Left ventricle myocardium superior (tissue), 1 donor: ENCODE data around the gene CD40. TPM values are rescaled to one million over a fixed set of nuclear protein-coding genes. Genes with fewer than 3 reads are reported as not detected.

Source experiments
- ATAC-seq: fragments of 200-7000 bp; cut with Tn5 transposase; one replicate; pipeline ENCODE4 v1.9.1; 2020; ENCODE audit warnings: mild to moderate bottlenecking, moderate library complexity
- DNase-seq: peaks from one replicate; pipeline ENCODE4 v3.0.0-alpha.2; 2020
- intact Hi-C: fragments of 100-400 bp; cut with micrococcal nuclease; formaldehyde crosslinking; loops from one replicate; pipeline ENCODE4 v1.11.0; 2022
- long read RNA-seq: library from polyadenylated mRNA; unstranded; transcript quantifications from one replicate; pipeline ENCODE4 v2.0.0, GENCODE V29; 2021
- total RNA-seq: library from RNA; stranded (reverse); fragmentation: NEBNext Ultra II Directional; extraction: Animal tissue kit (Norgen Biotek cat#: 25700); gene quantifications from one replicate; pipeline ENCODE4 v1.2.1, GENCODE V29; 2021
- donor health status: DM: no; HTN: yes; CAD: no; lungs with severe emphysema.

Gene CD40
- 6.7 TPM for total RNA-seq
- long read RNA-seq, transcript CD40-202 (9 exons, 1,729 nt) = major isoform, 9 of 17 reads
- long read RNA-seq, partial matches to known transcripts = 0 of 17 reads
- long read RNA-seq, other reads (novel, unspliced or antisense) = 8 of 17 reads

GRCh38 chr20:46117704-46118467 lies at the start of gene CD40:
TSS of gene CD40 (plus strand) at chr20:46118314. CDS start at chr20:46118344, 30 bp downstream.
- DNase-seq (peak; percentile 94), ATAC-seq (peak; percentile 98)
- intact Hi-C loops = no loop called here

DNA sequence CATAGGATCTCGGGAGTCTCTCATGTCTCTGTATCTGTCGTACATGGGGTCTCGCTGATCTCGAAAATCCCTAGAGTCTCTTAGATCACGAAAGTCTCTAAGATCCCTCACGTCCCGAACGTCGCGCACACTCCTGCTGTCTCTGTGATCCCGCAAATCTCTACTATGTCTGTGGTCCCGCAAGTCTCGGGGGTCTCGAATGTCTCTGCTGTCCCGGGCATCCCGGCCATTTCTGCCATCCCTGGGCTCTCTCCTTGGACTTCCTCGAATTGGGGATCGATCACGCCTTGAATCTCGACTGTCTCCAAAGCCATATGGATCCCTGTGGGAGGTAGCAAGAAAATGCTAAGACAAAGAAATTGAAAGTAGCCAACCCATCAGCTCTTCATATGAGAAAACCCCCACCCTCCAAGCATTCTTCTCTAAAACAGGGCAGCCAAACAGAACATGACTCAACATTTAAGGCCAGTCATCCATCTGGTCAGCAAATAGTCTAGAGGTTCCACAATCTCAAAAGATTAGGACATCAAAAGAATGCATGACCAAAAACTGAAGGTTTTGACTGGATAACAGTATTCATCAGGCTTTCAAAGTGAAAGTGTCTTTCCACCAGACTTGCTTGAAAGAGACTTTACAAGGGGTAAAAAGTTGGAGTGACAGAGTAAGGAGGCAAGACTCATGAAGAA lies 47.8 kb upstream of the CD40 start:
- intact Hi-C loops = no loop called here
- ATAC-seq (no peak), DNase-seq (no peak)

- intact Hi-C loops = no loop called here
- ATAC-seq = no peak
- DNase-seq = no peak
Measured at GRCh38 chr20:46071573-46071972, 46.5 kb upstream of the CD40 start.

- DNase-seq = no peak
- ATAC-seq = no peak
- intact Hi-C loops = no loop called here
Measured at GRCh38 chr20:46073024-46073423, 45.1 kb upstream of the CD40 start.

DNA sequence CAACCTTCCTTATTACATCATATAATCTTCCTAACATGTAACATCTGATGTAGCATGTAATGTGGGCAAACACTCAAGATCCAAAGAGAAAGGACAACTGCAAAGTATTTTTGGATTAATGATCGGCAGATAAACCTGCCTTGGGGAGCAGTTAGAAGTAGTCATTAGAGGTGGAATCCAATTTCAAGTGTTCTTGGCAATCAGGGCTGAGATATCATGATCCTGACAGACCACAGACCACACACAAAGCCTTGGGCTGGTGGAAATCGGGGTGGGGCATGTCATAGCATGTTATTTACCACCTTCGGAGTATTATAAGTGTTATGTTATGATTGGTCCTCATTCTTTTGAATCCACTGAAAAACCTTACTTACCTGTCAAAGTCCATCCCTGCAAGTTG lies 44.7 kb upstream of the CD40 start:
- ATAC-seq = no peak
- intact Hi-C loops = no loop called here
- DNase-seq = no peak

GRCh38 chr20:46074006-46074405 lies 44.1 kb upstream of the CD40 start:
- DNase-seq = no peak
- ATAC-seq = no peak
- intact Hi-C loops = no loop called here

DNA sequence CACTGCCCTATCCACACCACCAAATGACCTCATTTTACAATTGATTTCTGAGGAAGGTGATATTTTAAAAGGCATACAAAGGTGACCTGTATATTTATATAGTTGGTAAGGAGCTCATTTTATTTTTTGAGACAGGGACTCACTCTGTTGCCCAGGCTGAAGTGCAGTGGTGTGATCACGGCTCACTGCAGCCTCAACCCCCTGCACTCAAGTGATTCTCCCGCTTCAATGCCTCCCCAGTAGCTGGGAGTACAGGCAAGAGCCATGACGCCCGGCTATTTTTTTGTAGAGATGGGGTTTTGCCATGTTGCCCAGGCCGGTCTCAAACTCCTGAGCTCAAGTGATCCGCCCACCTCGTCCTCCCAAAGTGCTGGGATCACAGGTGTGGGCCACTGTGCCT lies 41.3 kb upstream of the CD40 start:
- no peak for DNase-seq
- intact Hi-C loops = no loop called here
- ATAC-seq = no peak

- intact Hi-C loops = no loop called here
- no peak for ATAC-seq
Measured at GRCh38 chr20:46077642-46078305, 40.3 kb upstream of the CD40 start.

GRCh38 chr20:46078954-46079353 lies 39.2 kb upstream of the CD40 start:
- no peak for ATAC-seq
- intact Hi-C loops = no loop called here
- no peak for DNase-seq

More at GRCh38 chr20:46077642-46078305, 40.3 kb upstream of the CD40 start:
- DNase-seq = no peak

GRCh38 chr20:46081074-46081473 lies 37.0 kb upstream of the CD40 start:
- intact Hi-C loops = no loop called here
- no peak for DNase-seq
- ATAC-seq = no peak

DNA sequence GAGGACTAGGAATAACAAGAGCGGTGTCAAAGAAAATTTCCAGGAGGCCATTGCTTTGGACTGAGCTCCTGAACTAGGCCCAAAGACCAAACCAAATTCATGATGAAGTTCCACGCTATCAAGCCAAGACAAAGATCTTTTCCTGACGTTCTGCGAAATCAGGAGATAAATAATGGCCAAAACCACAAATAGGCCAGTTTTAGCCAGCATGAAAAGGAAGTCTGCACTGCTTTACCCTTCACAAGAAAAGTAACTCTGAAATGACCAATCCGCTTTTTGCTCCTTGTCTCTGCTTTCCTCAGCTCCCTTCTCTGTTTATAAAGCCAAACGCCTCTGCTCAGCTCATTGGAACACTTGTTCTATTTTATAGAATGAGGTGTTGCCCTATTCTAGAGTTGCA lies 35.0 kb upstream of the CD40 start:
- ATAC-seq (no peak), DNase-seq (no peak)
- intact Hi-C loops = no loop called here

DNA sequence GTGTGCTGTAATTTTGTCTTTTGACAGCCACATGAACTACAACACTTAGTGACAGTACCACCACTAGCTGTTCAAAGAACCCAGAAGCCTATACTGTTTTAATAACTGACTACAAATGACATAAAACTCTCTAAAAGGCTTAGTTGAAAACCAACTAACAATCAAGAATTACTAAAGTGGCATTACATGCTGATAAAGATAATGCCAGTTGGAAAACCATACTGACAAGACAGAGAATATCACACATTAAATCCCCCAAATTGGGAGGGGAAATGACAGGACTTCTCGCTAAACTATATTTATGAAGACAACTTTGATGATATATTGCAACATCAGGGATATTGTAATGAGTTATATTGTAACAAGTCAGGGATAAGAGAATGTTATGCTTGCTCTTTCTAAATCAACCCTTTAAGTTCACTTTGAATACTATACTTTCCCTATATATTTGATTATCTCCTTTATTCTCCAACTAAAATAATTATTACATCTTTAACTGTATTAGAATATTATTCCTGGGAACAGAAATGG lies 34.5 kb upstream of the CD40 start:
- ATAC-seq = no peak
- intact Hi-C loops = no loop called here

GRCh38 chr20:46084805-46085178 lies 33.3 kb upstream of the CD40 start:
- DNase-seq (no peak), ATAC-seq (no peak)
- intact Hi-C loops = no loop called here

More for the DNA sequence above, 34.5 kb upstream of the CD40 start:
- DNase-seq = no peak

DNA sequence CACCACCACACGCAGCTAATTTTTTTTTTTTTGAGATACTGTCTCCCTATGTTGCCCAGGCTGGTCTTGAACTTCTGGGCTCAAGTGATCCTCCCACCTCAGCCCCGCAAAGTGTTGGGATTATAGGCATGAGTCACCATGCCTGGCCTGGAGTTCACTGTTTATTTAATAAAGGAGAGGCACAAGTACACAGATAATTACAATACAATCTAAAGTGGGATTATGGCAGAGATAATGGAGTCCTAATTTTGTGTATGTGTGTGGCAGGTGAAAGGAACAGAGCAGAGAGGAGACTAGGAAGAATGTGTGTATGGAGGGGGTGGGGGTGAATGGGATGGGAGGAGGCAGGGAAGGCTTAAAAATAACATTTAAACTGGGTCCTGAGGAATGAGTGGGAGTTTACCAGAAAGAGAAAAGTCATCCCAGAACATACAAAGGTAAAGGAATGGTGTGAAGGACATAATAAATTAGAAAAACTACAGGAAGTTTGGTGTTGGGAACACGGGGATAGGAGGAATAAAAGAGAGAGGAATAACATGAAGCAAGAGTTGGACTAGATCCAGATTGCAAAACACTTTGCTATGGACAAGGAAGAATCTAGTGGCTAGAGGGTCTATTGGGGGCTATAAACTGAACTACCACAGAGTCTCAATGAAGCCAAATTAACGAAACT lies 32.8 kb upstream of the CD40 start:
- ATAC-seq (no peak), DNase-seq (no peak)
- intact Hi-C loops = no loop called here

DNA sequence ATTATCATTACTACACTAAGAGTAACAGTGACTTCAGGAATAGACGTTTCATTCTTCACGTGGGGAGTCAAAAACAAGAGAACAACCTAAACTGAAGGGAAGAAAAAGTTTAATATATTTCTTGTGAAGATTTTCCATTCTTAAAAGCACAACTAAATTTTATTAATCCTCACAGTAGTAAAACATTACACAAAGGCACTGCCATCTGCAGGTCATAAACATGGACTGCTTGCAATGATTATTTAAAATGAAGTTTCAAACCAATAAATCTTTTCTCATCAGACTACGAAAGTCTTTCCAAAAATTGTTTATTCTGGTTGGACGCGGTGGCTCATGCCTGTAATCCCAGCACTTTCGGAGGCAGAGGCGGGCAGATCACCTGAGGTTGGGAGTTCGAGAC lies 31.0 kb upstream of the CD40 start:
- intact Hi-C loops = no loop called here

DNA sequence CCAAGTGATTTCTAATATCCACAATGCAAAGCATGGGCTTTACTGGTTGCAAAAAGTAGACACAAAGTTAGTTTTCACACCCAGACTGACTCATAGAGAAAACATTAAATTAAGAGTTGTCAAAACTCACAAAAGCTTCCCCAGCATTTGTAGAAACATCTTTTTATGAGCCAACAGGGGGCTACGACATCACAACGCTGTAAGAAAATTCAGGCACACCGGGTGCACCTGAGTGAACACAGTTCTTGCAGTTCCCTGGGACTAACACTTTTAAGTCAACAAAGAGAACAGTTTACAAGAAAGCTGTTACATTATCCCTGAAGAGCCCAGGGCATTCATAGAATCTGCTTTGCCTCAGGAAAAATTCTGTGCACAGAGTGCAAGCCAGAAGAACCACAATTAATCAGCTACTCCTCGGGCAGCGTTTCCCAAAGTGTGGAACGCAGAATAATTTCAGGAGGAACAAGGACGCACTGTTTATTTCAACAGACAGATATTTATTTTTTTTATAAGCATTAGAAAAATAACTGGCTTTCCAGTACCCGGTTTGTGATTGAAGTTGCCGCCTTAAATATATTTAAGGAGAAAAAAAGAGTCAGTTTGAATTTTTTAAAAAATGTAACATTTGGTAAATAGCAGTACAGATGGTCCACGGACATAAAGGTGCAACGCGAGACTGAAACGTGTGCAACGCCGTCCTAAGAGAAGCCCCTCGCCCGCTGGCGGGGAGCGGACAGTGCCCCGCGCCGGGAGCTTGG lies 29.5 kb upstream of the CD40 start:
- intact Hi-C loops = no loop called here
- DNase-seq = no peak
- ATAC-seq = no peak

More for the DNA sequence above, 31.0 kb upstream of the CD40 start:
- DNase-seq (no peak), ATAC-seq (no peak)

GRCh38 chr20:46089167-46089416 lies 29.0 kb upstream of the CD40 start:
- ATAC-seq (peak; percentile 45), DNase-seq (no peak)
- intact Hi-C loops = no loop called here

- intact Hi-C loops = no loop called here
- DNase-seq (peak; percentile 98), ATAC-seq (peak; percentile 98)
Measured at GRCh38 chr20:46089417-46090388, 28.4 kb upstream of the CD40 start, which contains the start of gene NCOA5. TSS of gene NCOA5 (minus strand) at chr20:46089962. CDS start at chr20:46079424, 10,538 bp downstream.
